CD14-positive monocyte (primary cell): ENCODE results near the gene INHA. TPM values are rescaled to one million over a fixed set of nuclear protein-coding genes. Genes with fewer than 3 reads are reported as not detected.

ENCODE experiments used
- DNase-seq, 3 donors: peaks; one replicate each; pipeline ENCODE4 v3.0.0-alpha.2; 2011 to 2022
- H2AFZ ChIP-seq: 2 replicates; pipeline ENCODE4 v1.6.0; 2012; ENCODE audit warnings: mild to moderate bottlenecking, low read depth, low read length, inconsistent platforms; ENCODE audit not compliant: insufficient read depth, poor library complexity, severe bottlenecking
- H3K27ac ChIP-seq, 2 donors: 1 replicate in 1 of 2; 2 replicates in 1 of 2; pipeline ENCODE4 v1.5.1; 2012 to 2013; ENCODE audit warnings: low read length in 2 of 2, control low read depth in 1 of 2, inconsistent platforms in 1 of 2, low read depth in 1 of 2, mild to moderate bottlenecking in 1 of 2
- H3K27me3 ChIP-seq, 2 donors: one replicate each; pipeline versions ENCODE4 v1.6.0 to v1.6.1; 2011 to 2013; ENCODE audit warnings: low read length in 2 of 2; ENCODE audit not compliant: control insufficient read depth in 2 of 2, insufficient read depth in 2 of 2
- H3K36me3 ChIP-seq, 2 donors: replicated peaks in 1 of 2; 1 replicate in 1 of 2; 2 replicates in 1 of 2; pipeline versions ENCODE4 v1.5.1 to v1.6.1; 2012 to 2013; ENCODE audit warnings: low read length in 2 of 2, control low read depth in 1 of 2, inconsistent platforms in 1 of 2, mild to moderate bottlenecking in 1 of 2; ENCODE audit not compliant: insufficient read depth in 2 of 2, control insufficient read depth in 1 of 2
- H3K4me1 ChIP-seq, 2 donors: 1 replicate in 1 of 2; 2 replicates in 1 of 2; pipeline versions ENCODE4 v1.5.1 to v1.6.1; 2012 to 2013; ENCODE audit warnings: low read length in 2 of 2, control low read depth in 1 of 2, inconsistent platforms in 1 of 2, mild to moderate bottlenecking in 1 of 2, moderate library complexity in 1 of 2; ENCODE audit not compliant: insufficient read depth in 2 of 2, control insufficient read depth in 1 of 2
- H3K4me2 ChIP-seq: replicated peaks from 2 replicates; pipeline ENCODE3; 2012; ENCODE audit warnings: low read length, moderate library complexity, mild to moderate bottlenecking; ENCODE audit not compliant: poor library complexity, severe bottlenecking; ENCODE audit errors: extremely low read depth
- H3K4me3 ChIP-seq, 3 experiments: fragments of 200-600 bp in 1 of 3; sonication (generic) in 1 of 3; replicated peaks in 1 of 3; 1 replicate in 2 of 3; 2 replicates in 1 of 3; pipeline ENCODE4 v1.5.1; 2011 to 2013; ENCODE audit warnings: low read length in 3 of 3, mild to moderate bottlenecking in 3 of 3, control low read depth in 2 of 3, low read depth in 2 of 3, inconsistent platforms in 1 of 3, moderate library complexity in 1 of 3
- H3K79me2 ChIP-seq: 2 replicates; pipeline ENCODE4 v1.6.0; 2012; ENCODE audit warnings: mild to moderate bottlenecking, control low read depth, inconsistent platforms, low read length, moderate library complexity; ENCODE audit not compliant: insufficient read depth
- H3K9ac ChIP-seq: 2 replicates; pipeline ENCODE4 v1.6.0; 2017; ENCODE audit warnings: low read length, mild to moderate bottlenecking; ENCODE audit not compliant: insufficient read depth, poor library complexity, severe bottlenecking
- H3K9me3 ChIP-seq, 2 donors: replicated peaks in 1 of 2; 1 replicate in 1 of 2; 2 replicates in 1 of 2; pipeline versions ENCODE4 v1.5.1 to v1.6.1; 2012 to 2013; ENCODE audit warnings: low read length in 2 of 2, control low read depth in 1 of 2; ENCODE audit not compliant: control insufficient read depth in 1 of 2, insufficient read depth in 1 of 2
- H4K20me1 ChIP-seq: 2 replicates; pipeline ENCODE4 v1.6.0; 2012; ENCODE audit warnings: mild to moderate bottlenecking, low read length, control low read depth, moderate library complexity; ENCODE audit not compliant: insufficient read depth
- H3K27ac Mint-ChIP-seq, 7 donors: one replicate each; pipeline ENCODE4 v1.8.0; 2020; ENCODE audit warnings: mild to moderate bottlenecking in 7 of 7, mixed read lengths in 7 of 7, moderate library complexity in 6 of 7, inconsistent platforms in 2 of 7
- H3K27me3 Mint-ChIP-seq, 3 donors: one replicate each; pipeline ENCODE4 v1.8.0; 2021 to 2022; ENCODE audit warnings: low read depth in 3 of 3, mild to moderate bottlenecking in 3 of 3, mixed read lengths in 3 of 3, moderate library complexity in 3 of 3, inconsistent platforms in 1 of 3
- H3K36me3 Mint-ChIP-seq, 2 donors: one replicate each; pipeline ENCODE4 v1.8.0; 2020; ENCODE audit warnings: mixed read lengths in 2 of 2, inconsistent platforms in 1 of 2, mild to moderate bottlenecking in 1 of 2
- H3K4me1 Mint-ChIP-seq: one replicate; pipeline ENCODE4 v1.8.0; 2020; ENCODE audit warnings: mild to moderate bottlenecking, mixed read lengths
- H3K4me3 Mint-ChIP-seq, 2 donors: one replicate each; pipeline ENCODE4 v1.8.0; 2020; ENCODE audit warnings: mild to moderate bottlenecking in 2 of 2, mixed read lengths in 2 of 2, moderate library complexity in 1 of 2
- H3K9me3 Mint-ChIP-seq, 7 donors: one replicate each; pipeline ENCODE4 v1.8.0; 2020 to 2022; ENCODE audit warnings: mixed read lengths in 7 of 7, mild to moderate bottlenecking in 6 of 7, moderate library complexity in 6 of 7, inconsistent platforms in 2 of 7
- CTCF ChIP-seq: fragments of 200-600 bp; IDR thresholded peaks from one replicate; pipeline ENCODE4 v1.8.0; 2022; ENCODE audit warnings: antibody characterized with exemption, mild to moderate bottlenecking
- WGBS: methylation state at CpG from one replicate; pipeline ENCODE4 v1.1.5; 2013; ENCODE audit warnings: missing lambda C conversion rate; ENCODE audit not compliant: insufficient coverage; 5-methylcytosine and 5-hydroxymethylcytosine counted together
- intact Hi-C, 2 donors: fragments of 100-400 bp; cut with micrococcal nuclease; formaldehyde crosslinking; loops; one replicate each; pipeline versions ENCODE4 v1.15.0 to v1.15.1; 2023
- polyA plus RNA-seq, 3 donors: library from polyadenylated mRNA; depleted of rRNA in 1 of 3; unstranded in 2 of 3; stranded (reverse) in 1 of 3; fragments of 300-500 nt in 2 of 3; fragments of >200 nt in 1 of 3; fragmentation: Illumina TruSeq in 2 of 3; gene quantifications; 1 replicate in 2 of 3; 2 replicates in 1 of 3; pipeline ENCODE4 v1.2.3, GENCODE V29; 2012 to 2021

Gene INHA
- polyA plus RNA-seq, 3 donors: not detected

GRCh38 chr2:219553463-219553963 lies 18.6 kb upstream of the INHA start:
- Histone ChIP-seq H3K36me3 (no peaks in the 10 kb centered on the region), H3K9ac (no peak overlapping the region), H3K27me3 (peaks cover 17 to 44% of the 10 kb centered on the region in 2 donors), H3K4me3 (no peak overlapping the region), H3K79me2 (no peaks in the 10 kb centered on the region), H3K27ac (no peak overlapping the region), H3K4me2 (peak overlapping the region; percentile 82), H3K9me3 (peaks cover 0 to 5% of the 10 kb centered on the region in 2 donors), H2AFZ (no peak overlapping the region), H3K4me1 (peaks cover 12 to 18% of the 10 kb centered on the region in 2 donors), H4K20me1 (no peaks in the 10 kb centered on the region)
- Mint-ChIP-seq H3K4me3 (peak overlapping the region in 1 of 2 donors; percentile 77), H3K27ac (no peak overlapping the region), H3K9me3 (peaks cover 0 to 9% (median 3%) of the 10 kb centered on the region in 7 donors), H3K36me3 (peaks cover 0 to 3% of the 10 kb centered on the region in 2 donors), H3K27me3 (peaks cover 33 to 54% (median 44%) of the 10 kb centered on the region in 3 donors), H3K4me1 (peaks cover 8% of the 10 kb centered on the region)
- intact Hi-C loops: loop anchor here (5.0 kb wide), 1 partner anchor 44 kb away; the partner anchor contains the start of gene STK11IP (in 2 of the 2)
- no peak for TF ChIP-seq CTCF
- DNase-seq: no peak
- 84% methylated on average over 10 of the region's 12 CpGs for WGBS

GRCh38 chr2:219554350-219554749 lies 17.8 kb upstream of the INHA start:
- H3K4me2 ChIP-seq: no peak overlapping the region
- 97% methylated on average over 11 of the region's 15 CpGs for WGBS
- H3K27ac ChIP-seq: no peak overlapping the region
- H3K4me1 ChIP-seq: peaks cover 12 to 18% of the 10 kb centered on the region in 2 donors
- H3K4me1 Mint-ChIP-seq: peaks cover 8% of the 10 kb centered on the region
- H3K4me3 Mint-ChIP-seq: no peak overlapping the region
- no peaks in the 10 kb centered on the region for H4K20me1 ChIP-seq
- peaks cover 0 to 9% (median 3%) of the 10 kb centered on the region in 7 donors for H3K9me3 Mint-ChIP-seq
- H3K9me3 ChIP-seq: peaks cover 0 to 5% of the 10 kb centered on the region in 2 donors
- H3K36me3 Mint-ChIP-seq: peaks cover 0 to 3% of the 10 kb centered on the region in 2 donors
- DNase-seq: no peak
- H3K79me2 ChIP-seq: no peaks in the 10 kb centered on the region
- intact Hi-C loops: loop anchor here (5.0 kb wide), 1 partner anchor 43 kb away; the partner anchor contains the start of gene STK11IP (in 2 of the 2)
- H3K27ac Mint-ChIP-seq: no peak overlapping the region
- H3K9ac ChIP-seq: no peak overlapping the region
- H3K27me3 ChIP-seq: peaks cover 17 to 44% of the 10 kb centered on the region in 2 donors
- H2AFZ ChIP-seq: no peak overlapping the region
- no peaks in the 10 kb centered on the region for H3K36me3 ChIP-seq
- H3K4me3 ChIP-seq: no peak overlapping the region
- TF ChIP-seq CTCF: no peak
- H3K27me3 Mint-ChIP-seq: peaks cover 29 to 48% (median 39%) of the 10 kb centered on the region in 3 donors
